ENCODE measurements around the gene MTCL1.

Gene MTCL1

GRCh38 chr18:8874872-8875271 is 169.5 kb downstream of the MTCL1 start:
- DNase-seq: no peak

- no peak for DNase-seq
Measured at GRCh38 chr18:8876887-8877286, 171.5 kb downstream of the MTCL1 start.

GRCh38 chr18:8881103-8881502 is 175.7 kb downstream of the MTCL1 start:
- no peak for DNase-seq
